H1 (cell line): ENCODE data around the gene VSTM2L. TPM values are rescaled to one million over a fixed set of nuclear protein-coding genes. Genes with fewer than 3 reads are reported as not detected.
A peak's percentile ranks its signal among the peaks of the same experiment; 100 is the strongest.

Experiments used
- CTCF ChIA-PET: fragments of 300-600 bp; sonication (Branson Sonifier 250); formaldehyde crosslinking; loops from one replicate; lab custom pipeline; 2021; ENCODE audit not compliant: partially characterized antibody; lab: Charles Lee
- POLR2A ChIA-PET: fragments of 300-600 bp; sonication (Branson Sonifier 250); formaldehyde crosslinking; loops from one replicate; lab custom pipeline; 2021; ENCODE audit warnings: inconsistent platforms; ENCODE audit not compliant: partially characterized antibody; lab: Charles Lee
- DNase-seq, 2 experiments: peaks; one replicate each; pipeline versions ENCODE4 v3.0.0 to v3.0.0-alpha.2; 2010 to 2022; ENCODE audit warnings: low spot score in 2 of 2, low read depth in 1 of 2, mixed read lengths in 1 of 2
- FAIRE-seq: peaks from 2 replicates; lab custom pipeline; 2011; peaks lifted over from hg19 to GRCh38; lab: Jason Lieb, UNC
- H2AFZ ChIP-seq: 2 replicates; pipeline ENCODE4 v1.8.1; 2012; ENCODE audit warnings: low read length, inconsistent platforms
- H2AK5ac ChIP-seq: 2 replicates; pipeline ENCODE4 v1.6.1; 2013; ENCODE audit warnings: low read depth, low read length
- H2BK120ac ChIP-seq: replicated peaks from 2 replicates; pipeline ENCODE3; 2013; ENCODE audit warnings: low read depth, low read length, inconsistent platforms
- H2BK12ac ChIP-seq: 2 replicates; pipeline ENCODE4 v1.6.1; 2013; ENCODE audit warnings: low read depth, low read length
- H2BK15ac ChIP-seq: 2 replicates; pipeline ENCODE4 v1.6.1; 2013; ENCODE audit warnings: low read length
- H2BK20ac ChIP-seq: 2 replicates; pipeline ENCODE4 v1.6.1; 2013; ENCODE audit warnings: low read length
- H2BK5ac ChIP-seq: 2 replicates; pipeline ENCODE4 v1.6.1; 2013; ENCODE audit warnings: low read depth, low read length
- H3K14ac ChIP-seq: 2 replicates; pipeline ENCODE4 v1.6.1; 2013; ENCODE audit warnings: inconsistent platforms; ENCODE audit not compliant: insufficient read length
- H3K18ac ChIP-seq: 2 replicates; pipeline ENCODE4 v1.6.1; 2013; ENCODE audit warnings: low read length; ENCODE audit errors: extremely low read depth
- H3K23ac ChIP-seq: 2 replicates; pipeline ENCODE4 v1.6.1; 2013; ENCODE audit warnings: inconsistent platforms; ENCODE audit not compliant: insufficient read length
- H3K23me2 ChIP-seq: 2 replicates; pipeline ENCODE4 v1.6.1; 2013; ENCODE audit warnings: low read depth, low read length
- H3K27ac ChIP-seq: 2 replicates; pipeline ENCODE4 v1.6.1; 2011; ENCODE audit warnings: low read depth, low read length, inconsistent platforms
- H3K27me3 ChIP-seq, 4 experiments: replicated peaks in 1 of 4; 1 replicate in 1 of 4; 2 replicates in 3 of 4; pipeline versions ENCODE4 v1.6.1 to v1.8.1; 2011 to 2013; ENCODE audit warnings: low read length in 3 of 4, mild to moderate bottlenecking in 3 of 4, inconsistent platforms in 2 of 4, mixed read lengths in 2 of 4, moderate library complexity in 1 of 4; ENCODE audit not compliant: control insufficient read depth in 3 of 4, insufficient read depth in 3 of 4; ENCODE audit errors: extremely low read depth in 1 of 4
- H3K36me3 ChIP-seq, 4 experiments: 2 replicates each; pipeline versions ENCODE4 v1.6.1 to v1.8.1; 2011 to 2013; ENCODE audit warnings: mild to moderate bottlenecking in 4 of 4, low read length in 3 of 4, moderate library complexity in 2 of 4, control low read depth in 1 of 4, inconsistent platforms in 1 of 4; ENCODE audit not compliant: insufficient read depth in 4 of 4, control insufficient read depth in 2 of 4
- H3K4ac ChIP-seq: replicated peaks from 2 replicates; pipeline ENCODE3; 2013; ENCODE audit warnings: low read length, low read depth, mixed read lengths, inconsistent platforms; ENCODE audit not compliant: insufficient read length
- H3K4me1 ChIP-seq, 4 experiments: replicated peaks in 1 of 4; 1 replicate in 1 of 4; 2 replicates in 3 of 4; pipeline versions ENCODE4 v1.6.1 to v1.8.1; 2011 to 2013; ENCODE audit warnings: low read length in 3 of 4, inconsistent platforms in 2 of 4, mixed read lengths in 1 of 4; ENCODE audit not compliant: insufficient read depth in 4 of 4, control insufficient read depth in 3 of 4
- H3K4me2 ChIP-seq, 2 experiments: 2 replicates each; pipeline versions ENCODE4 v1.6.1 to v1.8.1; 2011 to 2013; ENCODE audit warnings: low read depth in 2 of 2, low read length in 2 of 2, control low read depth in 1 of 2, inconsistent platforms in 1 of 2, mild to moderate bottlenecking in 1 of 2; ENCODE audit not compliant: insufficient read depth in 1 of 2
- H3K4me3 ChIP-seq, 4 experiments: fragments of 200-600, 300-600 bp in 1 of 4; sonication (generic), shearing (Covaris generic), sonication (Bioruptor Twin) in 1 of 4; 2 replicates each; pipeline versions ENCODE4 v1.5.1 to v1.8.1; 2011 to 2016; ENCODE audit warnings: low read length in 4 of 4, low read depth in 3 of 4, control low read depth in 2 of 4, inconsistent platforms in 2 of 4, mild to moderate bottlenecking in 2 of 4, mixed read lengths in 1 of 4, moderate library complexity in 1 of 4; ENCODE audit not compliant: insufficient read depth in 2 of 4; ENCODE audit errors: extremely low read depth in 1 of 4
- H3K56ac ChIP-seq: replicated peaks from 2 replicates; pipeline ENCODE3; 2013; ENCODE audit warnings: low read depth, mild to moderate bottlenecking, mixed read lengths, low read length, inconsistent platforms; ENCODE audit not compliant: insufficient read length
- H3K79me1 ChIP-seq: 2 replicates; pipeline ENCODE4 v1.6.1; 2013; ENCODE audit warnings: low read depth, low read length, control low read depth
- H3K79me2 ChIP-seq, 2 experiments: 2 replicates each; pipeline versions ENCODE4 v1.6.1 to v1.8.1; 2012 to 2013; ENCODE audit warnings: low read length in 2 of 2, mild to moderate bottlenecking in 2 of 2, inconsistent platforms in 1 of 2; ENCODE audit not compliant: insufficient read depth in 2 of 2, control insufficient read depth in 1 of 2
- H3K9ac ChIP-seq, 4 experiments: replicated peaks in 1 of 4; 1 replicate in 1 of 4; 2 replicates in 3 of 4; pipeline versions ENCODE4 v1.6.1 to v1.8.1; 2011 to 2013; ENCODE audit warnings: low read depth in 3 of 4, low read length in 3 of 4, control low read depth in 2 of 4, mild to moderate bottlenecking in 2 of 4, moderate library complexity in 2 of 4, inconsistent platforms in 1 of 4; ENCODE audit errors: extremely low read depth in 1 of 4
- H3K9me3 ChIP-seq, 2 experiments: 2 replicates each; pipeline versions ENCODE4 v1.6.1 to v1.8.1; 2012 to 2013; ENCODE audit warnings: mild to moderate bottlenecking in 2 of 2, moderate library complexity in 2 of 2, control low read depth in 1 of 2, inconsistent platforms in 1 of 2, low read depth in 1 of 2, low read length in 1 of 2, mixed read lengths in 1 of 2; ENCODE audit not compliant: insufficient read depth in 2 of 2
- H4K20me1 ChIP-seq, 2 experiments: replicated peaks in 1 of 2; 2 replicates each; pipeline versions ENCODE3 to v1.8.1; 2011 to 2013; ENCODE audit warnings: inconsistent platforms in 2 of 2, low read length in 2 of 2, mild to moderate bottlenecking in 1 of 2; ENCODE audit not compliant: insufficient read depth in 2 of 2, control insufficient read depth in 1 of 2
- H4K5ac ChIP-seq: 2 replicates; pipeline ENCODE4 v1.6.1; 2013; ENCODE audit warnings: low read length, low read depth, mixed read lengths, inconsistent platforms; ENCODE audit not compliant: insufficient read length
- H4K8ac ChIP-seq: 2 replicates; pipeline ENCODE4 v1.8.0; 2013; ENCODE audit warnings: mild to moderate bottlenecking, moderate library complexity, low read length, inconsistent platforms; ENCODE audit not compliant: insufficient read depth; ENCODE audit errors: extremely low read depth
- H4K91ac ChIP-seq: replicated peaks from 2 replicates; pipeline ENCODE3; 2013; ENCODE audit warnings: low read length, mixed read lengths, inconsistent platforms; ENCODE audit not compliant: insufficient read length
- ATF2 ChIP-seq: IDR thresholded peaks from 2 replicates; pipeline ENCODE4 v1.6.1; 2012; ENCODE audit warnings: low read length, inconsistent platforms
- BRCA1 ChIP-seq: IDR thresholded peaks from 2 replicates; pipeline ENCODE4 v1.6.1; 2012; ENCODE audit warnings: low read depth, low read length, improper control_type of control experiment
- CEBPB ChIP-seq: IDR thresholded peaks from 2 replicates; pipeline ENCODE4 v1.6.1; 2012; ENCODE audit warnings: low read depth, low read length
- EP300 ChIP-seq, 2 experiments: IDR thresholded peaks; 1 replicate in 1 of 2; 2 replicates in 1 of 2; pipeline ENCODE4 v1.6.1; 2011 to 2012; ENCODE audit warnings: low read depth in 2 of 2, low read length in 2 of 2, mild to moderate bottlenecking in 2 of 2, borderline replicate concordance in 1 of 2, inconsistent platforms in 1 of 2, moderate library complexity in 1 of 2
- GTF2F1 ChIP-seq: IDR thresholded peaks from 2 replicates; pipeline ENCODE4 v1.6.1; 2012; ENCODE audit warnings: low read depth, low read length, improper control_type of control experiment, borderline replicate concordance
- KDM1A ChIP-seq: fragments of 200-600, 300-600 bp; sonication (generic); IDR thresholded peaks from 2 replicates; pipeline ENCODE4 v1.7.1; 2016; ENCODE audit warnings: mild to moderate bottlenecking, low read length, borderline replicate concordance
- RNF2 ChIP-seq: fragments of 200-900, 300-1000 bp; sonication (generic); IDR thresholded peaks from 2 replicates; pipeline ENCODE4 v1.7.1; 2016; ENCODE audit warnings: borderline replicate concordance, low read depth, mild to moderate bottlenecking, antibody characterized with exemption, low read length; ENCODE audit not compliant: poor library complexity, severe bottlenecking; ENCODE audit errors: missing control alignments
- TEAD4 ChIP-seq: IDR thresholded peaks from 2 replicates; pipeline ENCODE4 v1.6.1; 2012; ENCODE audit warnings: low read depth, low read length, inconsistent platforms, mixed read lengths
- WGBS, 2 experiments: shearing (Covaris generic) in 1 of 2; methylation state at CpG; one replicate each; pipeline versions ENCODE4 v1.1.6 to v1.1.7; 2013 to 2015; ENCODE audit warnings: low lambda C conversion rate in 2 of 2, mixed read lengths in 2 of 2, inconsistent platforms in 1 of 2, low coverage in 1 of 2, missing lambda C conversion rate in 1 of 2; ENCODE audit not compliant: insufficient replicate concordance in 2 of 2, insufficient coverage in 1 of 2, insufficient read length in 1 of 2; ENCODE audit errors: extremely low coverage in 1 of 2, missing lambda C conversion rate in 1 of 2; 5-methylcytosine and 5-hydroxymethylcytosine counted together
- polyA plus RNA-seq, 7 experiments: library from polyadenylated mRNA; depleted of rRNA in 3 of 7; stranded (reverse) in 5 of 7; unstranded in 2 of 7; fragments of >200 nt in 5 of 7; fragments of 200-250 nt in 2 of 7; gene quantifications; 1 replicate in 5 of 7; 2 replicates in 1 of 7; 4 replicates in 1 of 7; pipeline versions ENCODE4 v1.2.1 to v1.2.3, GENCODE V29; 2011 to 2013; ENCODE audit warnings: missing spikeins in 2 of 7, mixed read lengths in 2 of 7
- total RNA-seq: library from RNA; stranded (reverse); fragmentation: NEBNext Ultra II Directional; extraction: Animal tissue kit (Norgen Biotek cat#: 25700); gene quantifications from 2 replicates; pipeline ENCODE4 v1.2.1, GENCODE V29; 2021

VSTM2L gene
- total and polyA plus RNA-seq, 2 of the 8 experiments (the other 6 are each of a cell fraction or from before 2014, with no cell fraction given) = 1.3 to 3.2 TPM

- no peaks in the 10 kb centered on the region; the same call in 1 of the 2 replicates for H3K79me1 ChIP-seq
- H3K23ac ChIP-seq = no peak overlapping the region
- H2AFZ ChIP-seq = no peak overlapping the region
- H3K27me3 ChIP-seq = no peaks in the 10 kb centered on the region
- no peak overlapping the region; the same call in 1 of the 2 replicates for H2AK5ac ChIP-seq
- H3K36me3 ChIP-seq = no peaks in the 10 kb centered on the region
- 79% methylated on average over 19 of the region's 19 CpGs; no CpG with 5 or more reads in 1 of the 2 experiments for WGBS, 2 experiments
- H3K18ac ChIP-seq = no peak overlapping the region
- POLR2A ChIA-PET = interaction anchor here (1.0 to 1.3 kb wide), 2 partner anchors 11 to 17 kb away, joined by 3 to 4 read pairs; no protein-coding TSS in a partner anchor
- 0 out of 2 replicates have a peak overlapping the region, but pooled peaks have one; percentile 8 for H2BK15ac ChIP-seq
- no peak overlapping the region for H3K27ac ChIP-seq
- no peak overlapping the region for H3K4ac ChIP-seq
- no peaks in the 10 kb centered on the region for H3K23me2 ChIP-seq
- H4K5ac ChIP-seq = no peak overlapping the region
- no peaks in the 10 kb centered on the region for H3K9me3 ChIP-seq
- H3K4me1 ChIP-seq = peaks cover 0 to 3% (median 1%) of the 10 kb centered on the region in 4 experiments; a peak in 3 of 7 replicates
- no peak overlapping the region for H3K9ac ChIP-seq
- no peak overlapping the region; the same call in 1 of the 2 replicates for H4K8ac ChIP-seq
- CTCF ChIA-PET = interaction anchor here (1.0 to 2.5 kb wide), 7 partner anchors 9 to 167 kb away, joined by 3 to 15 read pairs (median 4); no protein-coding TSS in a partner anchor
- no peak overlapping the region for H3K4me3 ChIP-seq
- H2BK120ac ChIP-seq = no peak overlapping the region
- no peak for FAIRE-seq
- no peak overlapping the region for H3K56ac ChIP-seq
- no peaks in the 10 kb centered on the region for H4K20me1 ChIP-seq
- peak overlapping the region; percentile 65; the same call in 1 of the 2 replicates for H2BK12ac ChIP-seq
- TF ChIP-seq ATF2 (no peak), KDM1A (no peak; the same call in 1 of the 2 replicates), GTF2F1 (no peak), BRCA1 (no peak), RNF2 (no peak), EP300 (IDR thresholded peaks at IDR 0.05; ENCODE audit: borderline replicate concordance in 1 of 2, low read depth in 2 of 2, low read length in 2 of 2) (no peak), TEAD4 (no peak), CEBPB (no peak)
- H2BK20ac ChIP-seq = no peak overlapping the region
- DNase-seq = no peak
- no peak overlapping the region for H3K4me2 ChIP-seq
- peak overlapping the region; percentile 61; the same call in 1 of the 2 replicates for H2BK5ac ChIP-seq
- no peak overlapping the region for H4K91ac ChIP-seq
- no peaks in the 10 kb centered on the region for H3K79me2 ChIP-seq
- no peak overlapping the region for H3K14ac ChIP-seq
Observed at GRCh38 chr20:37925265-37926165, 22.6 kb downstream of the VSTM2L start.
